DND-41 (cell line): ENCODE data around the gene PTPRN2.

ENCODE experiments used
- ATAC-seq: fragments of 200-7000 bp; cut with Tn5 transposase; 3 replicates; pipeline ENCODE4 v1.9.1; 2021; ENCODE audit warnings: low read depth; ENCODE audit not compliant: insufficient read depth
- DNase-seq: peaks from one replicate; pipeline ENCODE4 v3.0.0-alpha.2; 2020
- H2AFZ ChIP-seq: 2 replicates; pipeline ENCODE4 v1.6.0; 2012; ENCODE audit warnings: low read depth, low read length
- H3K27ac ChIP-seq: 2 replicates; pipeline ENCODE4 v1.5.1; 2012; ENCODE audit warnings: low read length, inconsistent platforms
- H3K27me3 ChIP-seq: fragments of 200-600 bp; sonication (generic); 2 replicates; pipeline ENCODE4 v1.6.0; 2012; ENCODE audit warnings: low read length, mild to moderate bottlenecking, inconsistent platforms; ENCODE audit not compliant: insufficient read depth, poor library complexity
- H3K36me3 ChIP-seq: 2 replicates; pipeline ENCODE4 v1.5.1; 2012; ENCODE audit warnings: low read length, inconsistent platforms; ENCODE audit not compliant: insufficient read depth
- H3K4me1 ChIP-seq: 2 replicates; pipeline ENCODE4 v1.5.1; 2012; ENCODE audit warnings: mild to moderate bottlenecking, low read length; ENCODE audit not compliant: insufficient read depth
- H3K4me2 ChIP-seq: 2 replicates; pipeline ENCODE4 v1.6.0; 2012; ENCODE audit warnings: mild to moderate bottlenecking, moderate library complexity, low read length, inconsistent platforms; ENCODE audit not compliant: insufficient read depth
- H3K4me3 ChIP-seq, 2 experiments: fragments of 200-600 bp in 1 of 2; shearing (Covaris generic) in 1 of 2; 2 replicates each; pipeline ENCODE4 v1.5.1; 2012 to 2016; ENCODE audit warnings: inconsistent platforms in 2 of 2, low read length in 2 of 2, mild to moderate bottlenecking in 2 of 2, low read depth in 1 of 2, moderate library complexity in 1 of 2
- H3K79me2 ChIP-seq: 2 replicates; pipeline ENCODE4 v1.6.0; 2012; ENCODE audit warnings: low read length, inconsistent platforms; ENCODE audit not compliant: insufficient read depth
- H3K9ac ChIP-seq: 2 replicates; pipeline ENCODE4 v1.6.0; 2012; ENCODE audit warnings: low read depth, mild to moderate bottlenecking, inconsistent platforms, low read length, moderate library complexity
- H3K9me3 ChIP-seq: 2 replicates; pipeline ENCODE4 v1.5.1; 2012; ENCODE audit warnings: low read length, moderate library complexity, mild to moderate bottlenecking, inconsistent platforms; ENCODE audit not compliant: insufficient read depth, severe bottlenecking
- H4K20me1 ChIP-seq: 2 replicates; pipeline ENCODE4 v1.6.0; 2012; ENCODE audit warnings: low read length; ENCODE audit not compliant: insufficient read depth
- CTCF ChIP-seq: IDR thresholded peaks from 2 replicates; pipeline ENCODE4 v1.5.1; 2012; ENCODE audit warnings: borderline replicate concordance, low read length, moderate library complexity, mild to moderate bottlenecking; ENCODE audit not compliant: poor library complexity, severe bottlenecking; ENCODE audit errors: extremely low read depth
- EZH2 ChIP-seq: IDR thresholded peaks from 3 replicates; pipeline ENCODE4 v1.6.1; 2012; ENCODE audit warnings: borderline replicate concordance, low read depth, mild to moderate bottlenecking, moderate library complexity, low read length, inconsistent platforms; ENCODE audit not compliant: severe bottlenecking

The PTPRN2 gene

GRCh38 chr7:158405324-158405723, 182.3 kb downstream of the PTPRN2 start:
- Histone ChIP-seq H3K9ac (no peak overlapping the region), H3K9me3 (no peaks in the 10 kb centered on the region)

GRCh38 chr7:158404031-158404761, 183.4 kb downstream of the PTPRN2 start:
- Histone ChIP-seq H3K27me3 (no peaks in the 10 kb centered on the region), H3K4me1 (no peaks in the 10 kb centered on the region), H3K9me3 (no peaks in the 10 kb centered on the region), H3K79me2 (no peaks in the 10 kb centered on the region), H3K9ac (no peak overlapping the region), H3K27ac (no peak overlapping the region), H3K4me3 (no peak overlapping the region), H4K20me1 (no peaks in the 10 kb centered on the region), H3K4me2 (no peak overlapping the region), H3K36me3 (no peaks in the 10 kb centered on the region), H2AFZ (no peak overlapping the region)
- no peak for DNase-seq
- no peak for TF ChIP-seq CTCF
- no peak for TF ChIP-seq EZH2
- ATAC-seq = no peak

More at GRCh38 chr7:158405324-158405723, 182.3 kb downstream of the PTPRN2 start:
- H3K79me2 ChIP-seq = no peaks in the 10 kb centered on the region
- DNase-seq (no peak), ATAC-seq (no peak)
- no peak overlapping the region for H3K4me3 ChIP-seq
- H3K4me1 ChIP-seq = no peaks in the 10 kb centered on the region
- no peak overlapping the region for H3K4me2 ChIP-seq
- no peaks in the 10 kb centered on the region for H4K20me1 ChIP-seq
- H3K36me3 ChIP-seq = no peaks in the 10 kb centered on the region
- H3K27me3 ChIP-seq = no peaks in the 10 kb centered on the region
- TF ChIP-seq EZH2 (no peak), CTCF (no peak)
- H3K27ac ChIP-seq = no peak overlapping the region
- no peak overlapping the region for H2AFZ ChIP-seq

- Histone ChIP-seq H3K4me2 (no peak overlapping the region), H3K27ac (no peak overlapping the region), H2AFZ (no peak overlapping the region), H3K36me3 (no peaks in the 10 kb centered on the region), H3K9me3 (peaks cover 5% of the 10 kb centered on the region), H3K27me3 (no peaks in the 10 kb centered on the region), H3K79me2 (no peaks in the 10 kb centered on the region), H3K4me1 (no peaks in the 10 kb centered on the region), H3K4me3 (no peak overlapping the region), H3K9ac (no peak overlapping the region), H4K20me1 (no peaks in the 10 kb centered on the region)
- DNase-seq = no peak
- no peak for ATAC-seq
- TF ChIP-seq EZH2 (no peak), CTCF (no peak)
These were observed 184.4 kb downstream of the PTPRN2 start for GRCh38 chr7:158403013-158403821.
